Measurements from ENCODE around the gene SLC22A5.
"Not testable (repeated sequence)": the region's sequence is repeated elsewhere in the genome, so short reads cannot be mapped to it uniquely, and the experiment has no call there.

SLC22A5 gene

DNA sequence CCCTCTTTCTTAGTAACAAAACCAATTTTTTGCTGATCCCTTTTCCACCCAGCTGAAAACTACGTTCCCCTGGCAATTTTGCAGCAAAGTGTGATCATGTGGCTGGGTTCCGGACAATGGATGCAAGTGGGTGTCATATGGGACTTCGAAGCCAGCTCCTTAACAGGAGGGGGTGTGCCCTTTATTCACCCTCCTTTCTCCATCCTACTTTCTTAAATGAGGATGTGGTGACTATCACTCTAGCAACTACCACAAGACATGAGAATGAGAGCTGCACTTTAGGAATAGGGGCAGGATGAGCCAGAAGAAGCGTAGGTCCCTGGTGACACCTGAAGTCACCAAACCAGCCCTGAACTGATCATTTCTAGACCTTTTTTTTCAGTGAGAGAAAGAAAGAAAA is 62.1 kb downstream of the SLC22A5 start:
- no peak for DNase-seq (ENCODE audit: low spot score in 2 of 2)
- no peak for ATAC-seq (replicated peaks; ENCODE audit: extremely low read depth, poor library complexity, severe bottlenecking)
- Mint-ChIP-seq H3K27ac (ENCODE audit: low read depth) (peak overlapping the region; percentile 89), H3K4me1 (peaks cover 96% of the 10 kb centered on the region), H3K27me3 (no peaks in the 10 kb centered on the region), H3K4me3 (peak overlapping the region; percentile 39), H3K36me3 (ENCODE audit: insufficient read depth) (peaks cover 52% of the 10 kb centered on the region), H3K9me3 (no peaks in the 10 kb centered on the region)

DNA sequence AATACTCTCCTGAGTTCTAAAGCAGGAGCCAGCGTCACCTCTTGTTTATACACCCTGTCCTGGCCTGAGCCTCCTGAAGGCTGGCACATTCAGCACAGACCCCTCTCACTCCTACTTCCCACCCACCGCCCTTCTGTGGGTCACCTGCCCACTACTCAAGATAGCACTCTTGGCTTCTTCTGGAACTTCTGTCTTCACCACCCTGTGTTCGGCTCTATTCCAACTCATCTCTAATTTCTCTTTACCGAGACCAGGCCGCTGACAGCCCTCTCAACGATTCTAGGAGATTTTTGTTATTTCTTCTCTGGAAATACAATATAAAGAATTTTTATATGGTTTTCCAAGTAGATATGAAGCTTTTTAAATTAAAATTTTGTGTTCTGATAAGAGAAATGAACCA is 63.6 kb downstream of the SLC22A5 start:
- peak overlapping the region; percentile 60 for H3K4me3 Mint-ChIP-seq
- DNase-seq (ENCODE audit: low spot score in 2 of 2): no peak
- no peak for ATAC-seq (replicated peaks; ENCODE audit: extremely low read depth, poor library complexity, severe bottlenecking)
- H3K9me3 Mint-ChIP-seq: no peaks in the 10 kb centered on the region
- H3K27ac Mint-ChIP-seq (ENCODE audit: low read depth): peak overlapping the region; percentile 89
- peaks cover 96% of the 10 kb centered on the region for H3K4me1 Mint-ChIP-seq
- peaks cover 45% of the 10 kb centered on the region for H3K36me3 Mint-ChIP-seq (ENCODE audit: insufficient read depth)
- H3K27me3 Mint-ChIP-seq: no peaks in the 10 kb centered on the region

DNA sequence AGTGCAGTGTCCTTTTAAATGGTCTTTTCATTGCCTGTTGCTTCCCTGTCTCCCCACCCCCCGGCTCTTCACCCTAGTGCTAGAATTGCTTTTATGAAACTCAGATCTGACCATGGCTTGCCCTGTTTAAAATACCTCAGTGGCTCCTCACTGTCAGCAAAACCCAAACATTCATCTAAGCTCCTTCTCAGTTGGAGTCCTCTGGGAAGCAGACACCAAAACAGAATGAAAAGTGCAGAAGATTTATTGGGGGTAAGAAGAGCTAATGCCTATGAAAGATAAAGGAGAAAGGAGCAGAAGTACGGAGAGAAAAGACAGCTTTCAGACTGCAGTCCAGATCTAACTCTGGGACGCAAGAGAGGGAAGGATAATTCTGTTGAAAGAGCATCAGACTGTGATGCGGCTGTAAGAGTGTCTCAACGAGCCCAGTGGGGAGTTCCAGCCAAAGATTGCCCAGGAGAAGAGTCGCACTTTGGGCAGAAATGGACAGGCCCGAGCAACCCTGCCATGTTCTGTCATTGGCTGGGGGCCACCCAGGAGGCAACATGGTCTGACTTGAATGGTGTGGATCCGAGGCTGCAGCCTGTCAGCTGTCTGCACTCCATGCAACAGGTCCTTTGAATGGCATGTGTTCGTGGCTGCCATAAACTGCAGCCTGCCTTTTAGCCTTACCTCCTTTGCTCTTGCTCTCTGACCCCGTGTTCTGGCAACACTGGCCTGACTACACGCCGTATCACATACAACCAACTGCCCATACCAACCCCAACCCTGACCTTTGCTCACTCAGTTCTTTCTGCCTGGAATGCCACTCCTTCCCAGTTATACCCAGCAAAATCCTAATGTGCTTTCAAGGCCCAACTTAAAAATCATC is 65.1 kb downstream of the SLC22A5 start:
- Mint-ChIP-seq H3K9me3 (no peaks in the 10 kb centered on the region), H3K4me3 (no peak overlapping the region), H3K4me1 (peaks cover 91% of the 10 kb centered on the region), H3K27me3 (no peaks in the 10 kb centered on the region), H3K27ac (ENCODE audit: low read depth) (peak overlapping the region; percentile 81), H3K36me3 (ENCODE audit: insufficient read depth) (peaks cover 37% of the 10 kb centered on the region)
- DNase-seq (ENCODE audit: low spot score in 2 of 2) (no peak), ATAC-seq (replicated peaks; ENCODE audit: extremely low read depth, poor library complexity, severe bottlenecking) (no peak)

DNA sequence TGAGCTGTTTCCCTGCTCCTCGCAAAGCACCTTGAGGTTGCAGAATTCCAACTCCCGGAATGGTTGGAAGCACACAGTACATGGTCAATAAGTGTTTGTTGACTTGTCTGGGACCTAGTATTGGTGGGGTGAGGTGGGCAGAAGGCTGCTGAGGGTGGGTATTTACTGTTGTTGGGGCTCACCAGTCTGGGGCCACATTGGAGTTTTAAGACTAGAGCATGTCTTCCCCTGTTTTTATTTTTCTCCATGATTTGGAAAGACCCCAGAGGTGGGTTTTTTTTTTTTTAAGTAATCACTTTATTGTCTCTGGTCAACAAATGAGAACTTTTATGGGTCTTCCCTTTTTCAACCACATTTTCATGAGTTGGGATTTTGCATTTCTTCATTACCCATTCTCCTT is 65.9 kb downstream of the SLC22A5 start:
- Mint-ChIP-seq H3K27me3 (no peaks in the 10 kb centered on the region), H3K27ac (ENCODE audit: low read depth) (peak overlapping the region; percentile 81), H3K36me3 (ENCODE audit: insufficient read depth) (peaks cover 30% of the 10 kb centered on the region), H3K4me3 (no peak overlapping the region), H3K4me1 (peaks cover 91% of the 10 kb centered on the region), H3K9me3 (no peaks in the 10 kb centered on the region)
- ATAC-seq (replicated peaks; ENCODE audit: extremely low read depth, poor library complexity, severe bottlenecking) (no peak), DNase-seq (ENCODE audit: low spot score in 2 of 2) (no peak)

DNA sequence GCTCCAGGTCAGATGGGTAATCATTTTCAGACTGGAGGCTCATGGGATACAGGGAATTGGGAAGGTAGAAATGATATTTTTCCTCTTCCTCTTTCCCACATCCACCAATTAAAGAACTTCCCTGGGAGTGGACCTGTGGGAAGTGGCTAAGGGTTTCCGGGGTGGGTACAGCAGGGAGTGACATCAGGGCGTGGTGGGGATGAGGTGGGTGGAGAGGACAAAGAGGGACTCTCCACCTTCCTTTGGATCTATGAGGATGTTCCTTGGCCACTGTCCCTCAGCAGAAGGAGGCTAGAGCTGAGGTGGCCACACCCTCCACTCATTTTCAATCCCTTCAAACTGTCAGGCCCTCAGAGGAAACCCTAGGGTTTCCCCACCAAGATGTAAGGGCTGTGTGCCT is 66.4 kb downstream of the SLC22A5 start:
- Mint-ChIP-seq H3K27ac (ENCODE audit: low read depth) (peak overlapping the region; percentile 81), H3K27me3 (no peaks in the 10 kb centered on the region), H3K4me3 (no peak overlapping the region), H3K36me3 (ENCODE audit: insufficient read depth) (peaks cover 29% of the 10 kb centered on the region), H3K4me1 (peaks cover 88% of the 10 kb centered on the region), H3K9me3 (no peaks in the 10 kb centered on the region)
- no peak for DNase-seq (ENCODE audit: low spot score in 2 of 2)
- ATAC-seq (replicated peaks; ENCODE audit: extremely low read depth, poor library complexity, severe bottlenecking): no peak

DNA sequence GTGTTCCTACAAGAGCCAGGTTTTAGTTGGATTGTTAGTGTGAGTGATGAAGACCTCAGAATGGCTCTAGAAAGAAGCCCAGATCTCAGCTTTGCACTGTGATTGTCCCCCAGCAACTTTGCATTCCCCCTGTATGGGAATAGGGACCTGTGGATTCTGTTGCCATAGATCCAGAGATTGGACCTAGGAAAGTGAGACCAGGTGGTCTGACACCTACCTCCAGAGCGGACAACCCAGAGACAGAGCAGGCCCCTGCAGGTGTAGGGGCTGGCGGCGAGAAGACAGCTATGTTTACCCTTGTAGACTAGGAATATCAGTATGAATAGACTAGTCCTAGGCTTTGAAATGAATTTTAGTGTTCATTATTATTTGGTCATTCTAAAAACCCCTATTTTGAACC is 67.4 kb downstream of the SLC22A5 start:
- Mint-ChIP-seq H3K9me3 (no peaks in the 10 kb centered on the region), H3K4me3 (peak overlapping the region; percentile 66), H3K4me1 (peaks cover 87% of the 10 kb centered on the region), H3K27me3 (no peaks in the 10 kb centered on the region), H3K36me3 (ENCODE audit: insufficient read depth) (peaks cover 30% of the 10 kb centered on the region), H3K27ac (ENCODE audit: low read depth) (peak overlapping the region; percentile 93)
- no peak for ATAC-seq (replicated peaks; ENCODE audit: extremely low read depth, poor library complexity, severe bottlenecking)
- no peak for DNase-seq (ENCODE audit: low spot score in 2 of 2)

DNA sequence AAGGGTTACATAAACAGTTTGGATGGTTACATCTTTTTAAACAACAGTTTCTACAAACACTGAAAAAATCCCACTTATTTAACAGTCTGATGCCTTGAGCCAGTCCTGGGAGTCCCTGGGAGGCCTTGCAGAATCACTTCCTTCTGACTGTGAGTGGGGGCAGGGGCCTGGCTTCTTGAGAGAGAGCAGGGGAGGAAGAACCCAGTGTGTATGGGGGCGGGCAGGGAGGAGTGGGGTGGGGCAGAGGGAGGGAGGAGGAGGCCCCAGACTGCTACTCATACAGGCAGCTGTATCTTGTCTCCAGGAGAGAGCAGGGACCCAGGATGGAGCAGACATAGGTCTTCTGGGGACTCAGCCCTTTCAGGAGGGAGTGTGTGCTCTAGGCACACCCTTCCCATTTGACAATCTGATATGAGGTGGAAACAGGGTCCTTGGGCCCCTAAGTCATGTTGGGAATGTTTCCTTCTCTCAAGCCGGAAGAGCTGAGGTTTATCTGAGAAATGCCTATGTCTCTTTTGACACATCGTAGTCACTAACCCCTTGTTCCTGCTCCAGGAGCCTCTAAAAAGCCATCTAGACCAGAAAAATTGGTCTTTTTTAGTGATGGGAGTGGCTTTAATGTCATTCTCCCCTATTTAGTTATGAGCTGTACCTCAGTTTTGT is 68.2 kb downstream of the SLC22A5 start:
- peak overlapping the region; percentile 93 for H3K27ac Mint-ChIP-seq (ENCODE audit: low read depth)
- no peaks in the 10 kb centered on the region for H3K9me3 Mint-ChIP-seq
- H3K36me3 Mint-ChIP-seq (ENCODE audit: insufficient read depth): peaks cover 26% of the 10 kb centered on the region
- peak overlapping the region; percentile 66 for H3K4me3 Mint-ChIP-seq
- no peak for DNase-seq (ENCODE audit: low spot score in 2 of 2)
- no peaks in the 10 kb centered on the region for H3K27me3 Mint-ChIP-seq
- peak; percentile 83 for ATAC-seq (replicated peaks; ENCODE audit: extremely low read depth, poor library complexity, severe bottlenecking)
- H3K4me1 Mint-ChIP-seq: peaks cover 87% of the 10 kb centered on the region

DNA sequence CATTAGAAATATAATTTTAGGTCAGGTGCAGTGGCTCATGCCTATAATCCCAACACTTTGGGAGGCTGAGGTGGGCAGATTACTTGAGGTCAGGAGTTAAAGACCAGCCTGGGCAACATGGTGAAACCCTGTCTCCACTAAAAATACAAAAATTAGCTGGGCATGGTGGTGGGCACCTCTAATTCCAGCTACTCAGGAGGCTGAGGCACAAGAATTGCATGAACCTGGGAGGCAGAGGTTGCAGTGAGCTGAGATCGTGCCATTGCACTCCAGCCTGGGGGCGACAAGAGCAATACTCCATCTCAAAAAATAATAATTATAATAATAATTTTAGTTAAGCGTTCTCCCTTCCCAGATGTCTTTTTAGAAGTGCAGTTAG is 68.7 kb downstream of the SLC22A5 start:
- not testable (repeated sequence) for DNase-seq (ENCODE audit: low spot score in 2 of 2); ATAC-seq (replicated peaks; ENCODE audit: extremely low read depth, poor library complexity, severe bottlenecking); H3K9me3 Mint-ChIP-seq; H3K27me3 Mint-ChIP-seq
- Mint-ChIP-seq H3K4me1 (peaks cover 87% of the 10 kb centered on the region), H3K36me3 (ENCODE audit: insufficient read depth) (peaks cover 28% of the 10 kb centered on the region), H3K27ac (ENCODE audit: low read depth) (peak overlapping the region; percentile 93), H3K4me3 (peak overlapping the region; percentile 66)

DNA sequence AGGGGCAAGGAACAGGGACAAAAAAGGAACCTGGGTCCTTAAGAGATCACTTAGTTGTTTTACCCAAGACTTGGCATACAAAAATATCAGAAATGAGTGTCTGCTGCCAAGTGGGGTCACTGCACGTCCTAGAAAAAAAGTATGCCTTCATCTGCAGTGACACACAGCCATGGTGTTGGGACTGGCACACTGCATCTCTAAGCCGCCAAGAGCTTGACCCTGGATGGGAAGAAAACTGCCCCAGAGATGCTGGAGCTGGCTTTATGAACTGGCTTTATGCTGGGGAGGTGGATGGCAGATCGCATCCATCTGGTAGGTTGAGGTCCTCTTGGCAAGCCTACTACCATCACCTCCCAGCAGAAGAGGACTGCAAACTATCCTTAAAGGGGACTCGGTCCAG is 69.4 kb downstream of the SLC22A5 start:
- Mint-ChIP-seq H3K9me3 (no peaks in the 10 kb centered on the region), H3K27ac (ENCODE audit: low read depth) (peak overlapping the region; percentile 93), H3K4me1 (peaks cover 90% of the 10 kb centered on the region), H3K4me3 (peak overlapping the region; percentile 37), H3K27me3 (no peaks in the 10 kb centered on the region), H3K36me3 (ENCODE audit: insufficient read depth) (peaks cover 28% of the 10 kb centered on the region)
- no peak for DNase-seq (ENCODE audit: low spot score in 2 of 2)
- ATAC-seq (replicated peaks; ENCODE audit: extremely low read depth, poor library complexity, severe bottlenecking): no peak

DNA sequence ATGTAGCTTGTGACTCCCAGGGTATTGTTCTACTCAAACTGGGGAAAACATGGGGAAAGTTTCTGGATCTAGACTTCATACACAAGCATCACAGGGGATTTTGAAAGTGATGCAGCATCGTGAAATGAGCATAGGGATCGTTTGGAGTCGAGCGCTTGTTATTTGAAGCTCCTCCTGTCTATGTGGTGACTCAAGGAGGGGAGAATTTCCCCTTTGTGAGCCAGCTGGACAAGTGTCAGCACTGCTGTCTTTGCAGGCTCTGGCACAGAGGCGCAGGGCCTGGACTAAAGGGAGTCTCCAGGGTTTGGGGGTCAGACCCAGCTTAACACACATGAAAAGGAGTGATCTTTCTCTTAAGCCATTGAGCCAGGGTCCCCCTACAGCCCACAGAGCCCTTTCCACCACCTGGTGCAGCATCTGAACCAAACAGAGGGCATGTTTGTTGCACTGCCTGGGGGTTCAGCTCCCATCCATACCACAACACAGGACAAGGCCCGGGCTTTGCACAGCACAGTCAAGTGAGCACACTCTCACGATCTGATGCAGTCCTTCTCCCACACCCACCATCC is 70.1 kb downstream of the SLC22A5 start:
- H3K4me3 Mint-ChIP-seq: peak overlapping the region; percentile 37
- peaks cover 27% of the 10 kb centered on the region for H3K36me3 Mint-ChIP-seq (ENCODE audit: insufficient read depth)

DNA sequence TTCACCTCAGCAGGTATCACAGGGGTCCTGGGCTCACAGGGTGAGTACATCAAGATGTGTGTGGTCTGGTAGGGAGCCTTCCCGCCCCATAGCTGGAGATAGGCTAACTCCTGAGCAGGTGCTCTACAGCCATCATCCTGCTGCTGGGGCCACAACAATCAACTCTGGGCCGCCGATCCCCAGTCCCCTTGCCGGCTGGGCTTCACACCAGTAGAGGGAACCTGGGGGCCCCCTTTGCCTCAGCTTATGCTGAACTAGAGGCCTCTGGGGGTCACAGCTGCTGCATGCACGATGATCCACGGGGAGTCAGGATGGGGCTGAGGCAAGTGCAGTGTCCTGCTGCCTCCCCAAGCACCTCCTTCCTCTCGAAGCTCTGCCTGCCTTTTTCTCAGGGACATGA is 74.6 kb downstream of the SLC22A5 start:
- ATAC-seq (replicated peaks; ENCODE audit: extremely low read depth, poor library complexity, severe bottlenecking) (no peak), DNase-seq (ENCODE audit: low spot score in 2 of 2) (no peak)
- peak overlapping the region; percentile 19 for H3K4me3 Mint-ChIP-seq
- H3K36me3 Mint-ChIP-seq (ENCODE audit: insufficient read depth): peaks cover 26% of the 10 kb centered on the region
- H3K4me1 Mint-ChIP-seq: peaks cover 93% of the 10 kb centered on the region
- H3K27me3 Mint-ChIP-seq: no peaks in the 10 kb centered on the region
- H3K27ac Mint-ChIP-seq (ENCODE audit: low read depth): peak overlapping the region; percentile 92
- H3K9me3 Mint-ChIP-seq: no peaks in the 10 kb centered on the region

More for the DNA sequence above, 70.1 kb downstream of the SLC22A5 start:
- Mint-ChIP-seq H3K4me1 (peaks cover 90% of the 10 kb centered on the region), H3K9me3 (no peaks in the 10 kb centered on the region), H3K27ac (ENCODE audit: low read depth) (peak overlapping the region; percentile 93), H3K27me3 (no peaks in the 10 kb centered on the region)
- ATAC-seq (replicated peaks; ENCODE audit: extremely low read depth, poor library complexity, severe bottlenecking): no peak
- DNase-seq (ENCODE audit: low spot score in 2 of 2): no peak

Measured in central memory CD8-positive, alpha-beta T cell (primary cell).